Anterior cingulate cortex (tissue), 58 donors: ENCODE measurements around the gene SART1.
"Not testable (repeated sequence)": the region's sequence is repeated elsewhere in the genome, so short reads cannot be mapped to it uniquely, and the experiment has no call there.

ENCODE experiments used
- DNase-seq, 58 donors: peaks; one replicate each; lab custom pipeline; 2025; lab: John Stamatoyannopoulos, UW

Gene SART1

DNA sequence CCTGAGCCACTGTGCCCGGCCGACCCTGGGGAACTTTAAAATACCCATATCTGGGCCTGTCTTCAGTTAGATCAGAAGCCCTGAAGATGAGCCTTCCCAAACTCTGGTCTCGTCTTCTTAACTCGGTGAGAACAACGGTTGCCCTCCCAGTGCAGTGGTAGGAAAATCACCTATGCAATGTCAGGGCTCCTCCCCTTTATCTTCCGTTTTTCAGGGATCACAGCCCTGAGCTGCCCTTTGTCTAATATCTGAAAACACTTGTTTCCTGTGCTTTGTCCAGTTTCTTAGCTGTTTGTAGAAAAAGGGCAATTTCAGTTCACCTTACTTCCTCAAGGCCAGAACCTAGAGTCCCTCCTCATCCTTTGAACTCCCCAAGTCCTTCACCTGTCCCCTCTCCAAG lies 32.9 kb upstream of the SART1 start:
- no peak for DNase-seq

DNA sequence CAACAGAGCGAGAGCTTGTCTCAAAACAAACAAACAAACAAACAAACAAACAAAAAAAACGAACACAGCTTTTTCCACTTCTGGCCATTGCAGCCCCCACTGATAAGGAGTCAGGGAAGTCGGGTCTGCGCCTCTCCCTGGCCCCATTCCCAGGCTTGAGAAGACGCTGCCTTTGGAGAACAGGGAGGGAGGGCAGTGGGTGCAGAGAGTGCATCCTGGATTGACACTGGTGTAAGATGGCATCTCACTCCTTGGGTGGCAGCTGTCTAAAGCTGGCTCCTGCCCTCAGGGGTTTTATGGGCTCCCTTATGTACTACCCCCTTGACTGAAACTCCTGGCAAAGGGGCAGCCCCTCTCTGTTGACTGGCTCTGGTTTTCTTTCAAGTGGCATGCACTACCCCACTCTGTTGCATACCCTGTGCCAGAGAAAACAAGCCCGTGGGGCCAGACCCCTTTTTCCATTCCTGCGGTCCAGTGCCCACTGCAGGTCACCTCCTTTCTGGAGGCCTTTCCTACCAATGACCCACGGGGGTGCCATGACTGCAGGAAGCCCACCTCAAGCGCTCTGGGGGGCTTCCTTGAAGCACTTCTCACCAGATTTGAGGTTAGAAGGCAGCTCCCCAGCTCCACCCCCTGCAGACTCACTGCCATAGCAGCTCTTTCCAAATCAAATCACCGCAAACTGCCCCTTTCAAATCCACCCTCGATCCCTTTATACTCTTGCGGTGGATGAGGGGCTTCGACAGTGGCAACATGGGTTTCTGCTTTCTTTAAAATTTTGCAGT lies 29.6 kb upstream of the SART1 start:
- no peak for DNase-seq

- DNase-seq: no peak
Observed at GRCh38 chr11:65932558-65932919, 29.0 kb upstream of the SART1 start.

- DNase-seq: no peak
Observed at GRCh38 chr11:65934014-65934413, 27.5 kb upstream of the SART1 start.

DNA sequence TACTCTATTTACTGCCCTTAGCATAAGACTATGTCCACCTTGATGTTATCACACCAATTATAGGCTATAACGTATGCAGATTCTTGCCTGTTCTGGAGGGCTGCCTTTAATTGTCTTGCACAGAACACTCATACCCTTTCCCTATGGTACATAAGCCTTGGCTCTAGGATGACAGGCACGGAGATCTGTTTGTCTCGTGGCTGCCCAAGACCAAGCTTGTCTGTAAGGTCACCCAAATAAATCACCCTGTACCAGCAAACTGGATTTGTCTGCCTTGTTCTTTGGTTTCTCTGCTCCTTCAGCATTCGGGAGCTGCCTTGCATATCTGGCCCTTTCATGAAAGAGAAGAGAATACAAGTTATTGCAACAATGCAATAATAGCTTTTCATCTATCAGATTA lies 23.8 kb upstream of the SART1 start:
- no peak for DNase-seq

DNA sequence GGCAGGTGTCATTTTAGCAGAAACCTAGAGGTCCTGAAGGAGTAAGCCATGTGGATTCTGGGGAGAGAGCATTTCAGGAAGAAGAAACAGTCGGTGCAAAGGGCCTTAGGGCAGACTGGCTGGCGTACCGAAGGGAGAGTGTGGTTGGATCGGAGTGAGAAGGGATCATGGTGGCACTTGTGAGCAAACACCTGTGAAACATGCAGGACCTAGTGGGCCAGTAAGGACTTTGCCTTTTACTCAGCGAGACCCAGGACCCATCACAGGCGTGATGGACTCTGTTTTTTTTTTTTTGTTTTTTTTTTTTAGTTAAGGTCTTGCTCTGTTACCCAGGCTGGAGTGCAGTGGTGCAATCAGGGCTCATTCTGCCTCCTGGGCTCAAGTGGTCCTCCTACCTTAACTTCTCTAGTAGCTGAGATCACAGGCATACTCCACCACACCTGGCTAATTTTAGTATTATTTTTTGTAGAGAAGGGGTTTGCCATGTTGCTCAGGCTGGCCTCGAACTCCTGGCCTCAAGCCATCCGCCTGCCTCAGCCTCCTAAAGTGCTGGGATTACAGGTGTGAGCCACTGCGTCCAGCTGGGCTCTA lies 19.7 kb upstream of the SART1 start:
- DNase-seq: no peak

- DNase-seq: no peak
Observed at GRCh38 chr11:65942531-65942930, 19.0 kb upstream of the SART1 start.

DNA sequence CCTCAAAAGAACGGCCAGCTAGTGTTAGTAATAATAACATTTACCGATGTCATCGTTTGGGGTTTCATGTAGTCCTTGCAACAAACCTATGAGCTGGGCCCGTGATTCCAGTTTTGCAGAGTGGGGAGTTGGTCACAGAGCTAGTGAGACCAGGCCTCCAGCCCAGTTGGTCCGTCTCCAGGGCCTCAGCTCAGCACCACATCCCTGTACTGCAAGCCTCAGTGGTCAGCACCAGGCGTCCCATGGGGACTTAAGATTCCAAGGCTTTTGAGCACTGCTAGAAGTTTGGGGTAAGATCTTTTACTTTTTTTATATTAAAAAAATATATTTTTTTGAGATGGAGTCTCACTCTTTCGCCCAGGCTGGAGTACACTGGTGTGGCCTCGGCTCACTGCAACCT lies 17.3 kb upstream of the SART1 start:
- DNase-seq: no peak

DNA sequence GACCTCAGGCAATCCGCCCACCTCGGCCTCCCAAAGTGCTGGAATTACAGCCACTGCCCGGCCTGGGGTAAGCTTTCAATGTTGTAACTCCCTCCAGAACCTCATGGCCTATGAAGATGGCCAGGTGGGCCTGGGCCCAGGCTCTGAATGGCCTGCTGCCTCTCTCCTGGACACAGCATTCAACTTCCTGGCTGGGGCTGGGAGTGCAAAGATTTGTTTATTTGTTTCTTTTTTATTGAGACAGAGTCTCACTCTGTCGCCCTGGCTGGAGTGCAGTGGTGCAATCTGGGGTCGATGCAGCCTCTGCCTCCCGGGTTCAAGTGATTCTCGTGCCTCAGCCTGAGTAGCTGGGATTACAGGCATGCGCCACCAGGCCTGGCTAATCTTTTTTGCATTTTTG lies 16.8 kb upstream of the SART1 start:
- DNase-seq: no peak

DNA sequence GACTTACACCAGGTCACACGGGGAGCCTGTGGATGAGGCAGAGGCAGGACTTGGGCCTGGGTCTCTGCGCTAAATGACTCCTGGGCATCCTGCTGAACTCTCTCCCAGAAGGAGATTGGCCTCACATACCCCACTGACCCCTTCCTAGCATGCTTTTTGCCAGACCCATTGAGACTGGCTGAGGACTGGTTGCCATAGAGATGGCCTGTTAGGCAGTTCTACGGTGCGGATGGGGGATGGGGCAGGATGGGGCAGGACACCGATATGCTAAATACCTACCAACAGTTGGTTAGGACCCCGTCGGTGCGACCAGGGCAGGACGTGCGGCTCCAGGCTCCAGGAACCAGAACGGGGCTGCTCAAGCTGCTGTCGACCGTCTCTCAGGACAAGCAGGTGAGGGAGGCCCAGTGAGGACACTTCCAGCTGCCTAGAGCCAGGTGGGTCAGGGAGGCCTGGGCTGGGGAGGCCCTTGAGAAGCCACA lies 16.1 kb upstream of the SART1 start, which contains the start of gene TSGA10IP:
Gene TSGA10IP (plus strand): TSS at position 51 of the 482 bp plus-strand sequence. CDS start 196 bp downstream, at position 247.
- no peak for DNase-seq

GRCh38 chr11:65945941-65946558 lies 15.5 kb upstream of the SART1 start:
- DNase-seq: no peak

DNA sequence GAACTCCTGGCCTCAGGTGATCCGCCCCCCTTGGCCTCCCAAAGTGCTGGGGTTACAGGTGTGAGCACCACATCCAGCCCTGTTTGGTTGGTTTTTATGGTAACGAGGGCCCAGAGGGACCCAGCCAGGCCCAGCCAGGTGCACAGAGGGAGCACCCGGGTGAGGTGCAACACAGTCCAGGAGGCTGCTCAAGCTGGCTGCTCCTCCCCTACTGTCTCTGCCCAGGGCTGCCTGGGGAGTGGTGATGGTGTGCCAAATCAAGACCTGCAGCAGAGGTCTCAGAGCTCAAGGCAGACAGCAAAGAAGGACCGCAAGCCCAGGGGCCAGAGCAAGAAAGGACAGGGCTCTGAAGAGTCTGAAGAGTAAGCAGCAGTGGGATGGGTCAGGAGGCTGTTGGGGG lies 14.9 kb upstream of the SART1 start:
- no peak for DNase-seq

DNA sequence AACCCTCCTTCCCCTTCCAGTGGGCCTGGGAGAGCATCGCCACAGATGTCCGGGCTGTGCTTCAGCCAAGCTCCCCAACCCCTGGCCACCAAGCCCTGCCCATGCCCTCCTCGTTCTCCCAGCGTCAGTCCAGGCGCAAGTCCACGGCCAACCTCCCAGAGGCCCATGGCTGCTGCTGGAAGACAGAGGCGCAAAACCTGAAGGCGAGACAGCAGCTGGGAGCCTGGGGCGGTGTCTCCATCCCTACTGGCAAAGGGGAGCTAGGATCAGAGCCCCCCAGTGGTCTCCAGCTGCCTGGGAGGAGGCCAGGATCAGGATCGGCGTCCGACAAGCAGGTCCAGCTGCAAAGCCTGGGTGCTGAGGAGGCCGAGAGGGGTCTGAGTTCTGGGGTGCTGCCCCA lies 14.4 kb upstream of the SART1 start:
- DNase-seq: no peak

GRCh38 chr11:65947603-65948125 lies 13.9 kb upstream of the SART1 start:
- DNase-seq: no peak

GRCh38 chr11:65950711-65951110 lies 10.8 kb upstream of the SART1 start:
- DNase-seq: not testable (repeated sequence)

DNA sequence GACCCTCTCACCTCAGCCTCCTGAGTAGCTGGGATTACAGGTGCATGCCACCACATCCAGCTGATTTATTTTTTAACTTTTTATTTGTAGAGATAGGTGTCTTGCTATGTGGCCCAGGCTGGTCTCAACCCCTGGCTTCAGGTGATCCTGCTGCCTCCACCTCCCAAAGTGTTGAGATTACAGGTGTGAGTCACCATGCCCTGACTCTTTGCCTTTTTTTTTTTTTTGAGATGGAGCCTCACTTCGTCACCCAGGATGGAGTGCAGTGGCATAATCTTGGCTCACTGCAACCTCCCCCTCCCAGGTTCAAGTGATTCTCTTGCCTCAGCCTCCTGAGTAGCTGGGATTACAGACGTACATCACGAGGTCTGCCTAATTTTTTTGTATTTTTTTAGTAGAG lies 9.9 kb upstream of the SART1 start:
- not testable (repeated sequence) for DNase-seq

DNA sequence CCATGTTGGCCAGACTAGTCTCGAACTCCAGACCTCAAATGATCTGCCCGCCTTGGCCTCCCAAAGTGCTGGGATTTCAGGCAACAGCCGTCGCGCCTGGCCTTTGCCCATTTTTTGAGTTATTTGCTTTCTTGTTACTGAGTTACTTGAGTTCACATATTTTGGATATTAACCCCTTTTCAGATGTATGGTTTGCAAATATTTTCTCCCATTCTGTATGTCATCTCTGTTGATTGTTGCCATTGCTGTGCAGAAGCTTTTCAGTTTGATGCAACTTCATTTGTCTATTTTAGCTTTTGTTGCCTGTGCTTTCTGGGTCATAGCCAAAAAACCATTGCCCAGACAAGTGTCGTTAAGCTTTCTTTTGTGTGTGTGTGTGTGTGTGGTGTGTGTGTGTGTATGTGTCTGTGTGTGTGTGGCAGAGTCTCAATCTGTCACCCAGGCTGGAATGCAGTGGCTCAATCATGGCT lies 9.4 kb upstream of the SART1 start:
- no peak for DNase-seq

DNA sequence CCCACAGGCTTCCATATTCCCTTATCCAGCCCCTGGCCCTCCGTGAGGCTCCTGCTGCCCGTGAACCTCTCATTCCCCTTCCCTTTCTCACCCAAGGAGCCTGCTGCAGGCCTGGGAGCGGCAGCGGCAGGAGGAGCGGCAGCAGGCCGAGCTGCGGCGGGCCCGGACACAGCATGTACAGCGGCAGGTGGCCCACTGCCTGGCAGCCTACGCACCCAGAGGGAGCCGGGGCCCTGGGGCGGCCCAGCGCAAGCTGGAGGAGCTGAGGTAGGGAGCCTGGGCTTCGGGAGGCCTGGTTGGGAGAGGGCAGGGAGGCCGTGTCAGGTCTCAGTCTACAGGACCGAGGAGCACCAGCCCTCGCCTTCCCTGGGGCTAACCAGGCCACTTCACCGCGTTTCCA lies 8.1 kb upstream of the SART1 start:
- DNase-seq: no peak

DNA sequence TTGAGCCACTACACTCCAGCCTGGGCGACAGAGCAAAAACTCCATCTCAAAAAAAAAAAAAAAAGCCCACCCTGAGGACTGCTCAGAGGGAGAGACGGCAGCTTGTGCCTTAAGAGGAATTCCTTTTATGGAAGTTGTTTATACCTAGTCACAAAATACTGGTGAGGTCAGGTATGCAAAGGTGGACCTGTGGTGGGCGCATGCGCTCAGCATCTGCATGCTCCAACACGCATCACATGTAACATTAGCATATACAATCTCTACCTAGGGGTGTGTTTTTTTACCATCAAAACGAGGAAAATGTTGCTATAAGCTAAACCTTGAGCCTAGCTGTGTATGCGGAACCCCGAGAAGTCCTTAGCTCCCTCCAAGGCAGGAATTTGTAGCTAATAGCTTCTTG lies 6.8 kb upstream of the SART1 start:
- DNase-seq: no peak

DNA sequence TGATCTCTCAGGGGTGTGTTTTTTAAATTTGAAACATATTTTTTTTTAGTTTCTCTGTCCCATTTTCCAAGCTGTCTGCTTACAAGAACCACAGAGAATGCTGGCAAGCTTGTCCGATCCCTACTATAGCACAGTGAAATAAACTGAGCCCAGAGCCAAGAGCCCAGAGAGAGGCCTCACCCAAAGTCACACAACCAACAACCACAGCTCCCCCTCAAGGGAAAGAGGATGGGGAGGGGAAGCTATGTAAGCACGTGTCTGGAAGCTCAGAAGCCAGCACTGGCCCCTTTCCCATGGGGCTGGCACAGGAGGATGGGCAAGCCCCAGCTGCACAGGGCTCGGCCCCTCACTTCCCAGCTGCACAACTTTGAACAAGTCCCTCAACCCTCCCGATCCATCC lies 3.2 kb upstream of the SART1 start:
- DNase-seq: no peak

- no peak for DNase-seq
Observed at GRCh38 chr11:65958774-65959420, 2.6 kb upstream of the SART1 start.
